ENCODE data around the gene MFAP2.

MFAP2 gene, protein sequence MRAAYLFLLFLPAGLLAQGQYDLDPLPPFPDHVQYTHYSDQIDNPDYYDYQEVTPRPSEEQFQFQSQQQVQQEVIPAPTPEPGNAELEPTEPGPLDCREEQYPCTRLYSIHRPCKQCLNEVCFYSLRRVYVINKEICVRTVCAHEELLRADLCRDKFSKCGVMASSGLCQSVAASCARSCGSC

GRCh38 chr1:16980473-16981268 lies at the start of gene MFAP2:
Gene MFAP2 (minus strand): TSS chr1:16980620. CDS start chr1:16978273, 2,347 bp downstream.
- Histone ChIP-seq H3K27me3 (ENCODE audit: insufficient read depth, low read length) (no peaks in the 10 kb centered on the region), H3K36me3 (ENCODE audit: insufficient read depth, low read length) (peaks cover 7% of the 10 kb centered on the region), H2AFZ (ENCODE audit: low read depth, low read length) (peak within 1 kb of the TSS; percentile 79), H3K4me3 (ENCODE audit: low read length) (peak within 1 kb of the TSS; percentile 83), H3K4me1 (ENCODE audit: insufficient read depth, low read length) (peaks cover 17% of the 10 kb centered on the region), H3K9me3 (ENCODE audit: low read length) (no peaks in the 10 kb centered on the region)

DNA sequence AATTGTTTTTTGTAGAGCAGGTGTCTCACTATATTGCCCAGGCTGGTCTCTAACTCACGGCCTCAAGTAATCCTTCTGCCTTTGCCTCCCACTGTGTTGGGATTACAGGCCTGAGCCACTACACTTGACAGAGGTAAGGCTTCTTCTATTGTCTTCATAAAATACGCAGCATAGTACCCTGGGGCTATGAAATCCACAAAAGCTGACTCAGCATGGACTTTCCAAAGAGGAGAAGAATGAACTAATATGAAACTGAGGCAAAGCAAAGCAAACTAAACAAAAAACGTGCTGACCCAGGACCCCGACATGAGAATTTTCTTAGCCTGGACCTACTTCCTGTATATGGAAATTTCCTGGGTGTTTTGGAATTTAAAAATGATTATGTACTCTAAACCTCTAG lies 49.8 kb upstream of the MFAP2 start:
- Histone ChIP-seq H3K4me1 (ENCODE audit: insufficient read depth, low read length) (no peaks in the 10 kb centered on the region), H3K36me3 (ENCODE audit: insufficient read depth, low read length) (peaks cover 62% of the 10 kb centered on the region), H3K27me3 (ENCODE audit: insufficient read depth, low read length) (no peaks in the 10 kb centered on the region), H3K9me3 (ENCODE audit: low read length) (no peaks in the 10 kb centered on the region), H3K4me3 (ENCODE audit: low read length) (no peak overlapping the region), H2AFZ (ENCODE audit: low read depth, low read length) (no peak overlapping the region)

DNA sequence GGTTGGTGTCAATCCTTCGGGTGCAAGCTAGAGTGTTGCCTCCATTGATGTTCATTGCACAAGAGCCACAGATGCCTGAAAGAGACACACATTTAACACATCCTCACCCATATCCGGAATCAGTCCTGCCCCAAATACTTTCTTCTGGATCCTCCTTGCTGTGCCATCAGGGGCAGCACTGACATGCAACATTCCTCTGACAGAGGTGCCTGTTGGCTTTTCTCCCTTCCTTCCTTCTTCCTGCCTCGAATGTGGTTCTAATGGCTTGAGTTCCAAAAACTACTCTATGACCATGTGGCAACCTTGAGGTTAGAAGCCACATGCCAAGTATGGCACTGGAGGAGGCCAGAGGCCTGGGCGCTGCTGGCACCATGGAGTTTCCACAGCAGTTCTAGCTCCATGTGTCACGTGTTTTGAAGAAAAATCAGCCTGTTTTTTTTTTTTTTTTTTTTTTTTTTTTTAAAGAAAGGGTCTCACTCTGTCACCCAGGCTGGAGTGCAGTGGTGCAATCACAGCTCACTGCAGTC lies 48.3 kb upstream of the MFAP2 start:
- Histone ChIP-seq H3K27me3 (ENCODE audit: insufficient read depth, low read length) (no peaks in the 10 kb centered on the region), H3K9me3 (ENCODE audit: low read length) (no peaks in the 10 kb centered on the region), H2AFZ (ENCODE audit: low read depth, low read length) (no peak overlapping the region), H3K4me1 (ENCODE audit: insufficient read depth, low read length) (no peaks in the 10 kb centered on the region), H3K4me3 (ENCODE audit: low read length) (no peak overlapping the region), H3K36me3 (ENCODE audit: insufficient read depth, low read length) (peaks cover 70% of the 10 kb centered on the region)

GRCh38 chr1:17027900-17028299 lies 47.5 kb upstream of the MFAP2 start:
- Histone ChIP-seq H3K36me3 (ENCODE audit: insufficient read depth, low read length) (peaks cover 71% of the 10 kb centered on the region), H3K9me3 (ENCODE audit: low read length) (no peaks in the 10 kb centered on the region)

GRCh38 chr1:17027403-17027802 lies 47.0 kb upstream of the MFAP2 start:
- Histone ChIP-seq H3K4me3 (ENCODE audit: low read length) (no peak overlapping the region), H3K27me3 (ENCODE audit: insufficient read depth, low read length) (no peaks in the 10 kb centered on the region), H3K9me3 (ENCODE audit: low read length) (no peaks in the 10 kb centered on the region), H3K36me3 (ENCODE audit: insufficient read depth, low read length) (peaks cover 71% of the 10 kb centered on the region), H2AFZ (ENCODE audit: low read depth, low read length) (no peak overlapping the region), H3K4me1 (ENCODE audit: insufficient read depth, low read length) (no peaks in the 10 kb centered on the region)

More at GRCh38 chr1:17027900-17028299, 47.5 kb upstream of the MFAP2 start:
- Histone ChIP-seq H2AFZ (ENCODE audit: low read depth, low read length) (no peak overlapping the region), H3K4me3 (ENCODE audit: low read length) (no peak overlapping the region), H3K4me1 (ENCODE audit: insufficient read depth, low read length) (no peaks in the 10 kb centered on the region), H3K27me3 (ENCODE audit: insufficient read depth, low read length) (no peaks in the 10 kb centered on the region)

DNA sequence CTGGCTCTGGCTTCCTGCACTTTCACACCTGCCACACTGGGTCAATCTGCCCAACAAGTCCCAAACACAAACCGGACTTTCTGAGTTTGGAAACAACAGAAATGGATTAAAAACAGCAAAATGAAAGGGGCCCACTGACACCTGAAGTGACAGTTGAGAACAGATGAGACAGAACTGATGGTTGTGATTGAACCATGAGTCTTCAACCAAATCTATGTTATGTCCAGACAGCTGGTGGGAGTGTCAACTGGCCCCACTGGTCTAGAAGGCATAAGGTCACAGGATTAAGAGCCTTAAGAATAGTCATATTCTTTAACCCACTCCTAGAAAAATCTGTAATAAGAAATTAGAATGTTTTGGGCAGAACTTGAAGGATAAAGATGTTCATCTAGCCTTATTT lies 44.3 kb upstream of the MFAP2 start:
- no peak overlapping the region for H2AFZ ChIP-seq (ENCODE audit: low read depth, low read length)
- no peaks in the 10 kb centered on the region for H3K9me3 ChIP-seq (ENCODE audit: low read length)
- no peaks in the 10 kb centered on the region for H3K27me3 ChIP-seq (ENCODE audit: insufficient read depth, low read length)
- peaks cover 84% of the 10 kb centered on the region for H3K36me3 ChIP-seq (ENCODE audit: insufficient read depth, low read length)
- no peaks in the 10 kb centered on the region for H3K4me1 ChIP-seq (ENCODE audit: insufficient read depth, low read length)
- H3K4me3 ChIP-seq (ENCODE audit: low read length) = no peak overlapping the region

DNA sequence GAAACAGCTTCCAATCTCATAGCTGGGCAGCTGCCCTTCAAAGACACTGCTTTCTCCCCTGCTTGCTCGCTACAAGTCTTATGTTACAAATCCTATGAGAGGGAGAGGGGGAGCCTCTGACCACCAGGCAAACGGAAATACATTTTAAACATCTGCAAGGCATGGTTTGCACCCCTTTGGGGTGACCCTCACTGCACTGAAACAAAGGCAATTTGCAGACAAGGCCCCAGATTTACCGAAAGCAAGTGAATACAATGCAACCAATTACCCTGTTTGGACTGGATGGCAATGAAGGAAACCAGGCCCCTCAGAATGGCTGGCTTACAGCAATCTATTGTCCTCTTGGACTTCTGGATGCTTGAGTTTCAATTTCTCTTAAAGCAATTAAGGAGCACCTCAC lies 43.2 kb upstream of the MFAP2 start:
- Histone ChIP-seq H3K4me1 (ENCODE audit: insufficient read depth, low read length) (no peaks in the 10 kb centered on the region), H3K4me3 (ENCODE audit: low read length) (no peak overlapping the region), H3K9me3 (ENCODE audit: low read length) (no peaks in the 10 kb centered on the region), H3K36me3 (ENCODE audit: insufficient read depth, low read length) (peaks cover 91% of the 10 kb centered on the region), H3K27me3 (ENCODE audit: insufficient read depth, low read length) (no peaks in the 10 kb centered on the region), H2AFZ (ENCODE audit: low read depth, low read length) (no peak overlapping the region)

- H2AFZ ChIP-seq (ENCODE audit: low read depth, low read length) = no peak overlapping the region
- no peak overlapping the region for H3K4me3 ChIP-seq (ENCODE audit: low read length)
- H3K27me3 ChIP-seq (ENCODE audit: insufficient read depth, low read length) = no peaks in the 10 kb centered on the region
- no peaks in the 10 kb centered on the region for H3K9me3 ChIP-seq (ENCODE audit: low read length)
- no peaks in the 10 kb centered on the region for H3K4me1 ChIP-seq (ENCODE audit: insufficient read depth, low read length)
- H3K36me3 ChIP-seq (ENCODE audit: insufficient read depth, low read length) = peaks cover 90% of the 10 kb centered on the region
These were observed 42.7 kb upstream of the MFAP2 start for GRCh38 chr1:17023102-17023501.

- no peak overlapping the region for H2AFZ ChIP-seq (ENCODE audit: low read depth, low read length)
- peaks cover 81% of the 10 kb centered on the region for H3K36me3 ChIP-seq (ENCODE audit: insufficient read depth, low read length)
- H3K27me3 ChIP-seq (ENCODE audit: insufficient read depth, low read length) = no peaks in the 10 kb centered on the region
- H3K9me3 ChIP-seq (ENCODE audit: low read length) = no peaks in the 10 kb centered on the region
- no peaks in the 10 kb centered on the region for H3K4me1 ChIP-seq (ENCODE audit: insufficient read depth, low read length)
- H3K4me3 ChIP-seq (ENCODE audit: low read length) = no peak overlapping the region
These were observed 41.5 kb upstream of the MFAP2 start for GRCh38 chr1:17021896-17022295.

DNA sequence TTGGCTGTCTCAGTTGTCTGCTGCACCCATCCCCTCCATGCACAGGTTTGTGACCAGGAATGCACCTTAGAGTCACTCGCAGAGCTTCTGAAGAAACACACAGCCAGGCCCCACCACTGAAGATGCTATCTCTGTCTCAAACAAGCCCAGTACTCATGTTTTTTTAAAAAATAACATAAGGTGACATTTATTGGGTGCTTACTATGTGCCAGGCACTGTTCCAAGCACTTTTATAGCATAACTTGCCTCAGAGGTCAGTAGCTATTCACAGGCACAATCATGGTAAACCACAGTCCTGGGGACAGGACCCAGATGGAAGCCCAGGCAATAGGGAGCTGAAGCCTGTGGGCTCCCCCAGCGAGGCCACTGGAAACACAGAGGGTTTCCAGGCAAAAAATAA lies 40.1 kb upstream of the MFAP2 start:
- Histone ChIP-seq H3K4me1 (ENCODE audit: insufficient read depth, low read length) (peaks cover 8% of the 10 kb centered on the region), H3K9me3 (ENCODE audit: low read length) (no peaks in the 10 kb centered on the region), H3K4me3 (ENCODE audit: low read length) (no peak overlapping the region), H3K27me3 (ENCODE audit: insufficient read depth, low read length) (no peaks in the 10 kb centered on the region), H2AFZ (ENCODE audit: low read depth, low read length) (no peak overlapping the region), H3K36me3 (ENCODE audit: insufficient read depth, low read length) (peaks cover 69% of the 10 kb centered on the region)

DNA sequence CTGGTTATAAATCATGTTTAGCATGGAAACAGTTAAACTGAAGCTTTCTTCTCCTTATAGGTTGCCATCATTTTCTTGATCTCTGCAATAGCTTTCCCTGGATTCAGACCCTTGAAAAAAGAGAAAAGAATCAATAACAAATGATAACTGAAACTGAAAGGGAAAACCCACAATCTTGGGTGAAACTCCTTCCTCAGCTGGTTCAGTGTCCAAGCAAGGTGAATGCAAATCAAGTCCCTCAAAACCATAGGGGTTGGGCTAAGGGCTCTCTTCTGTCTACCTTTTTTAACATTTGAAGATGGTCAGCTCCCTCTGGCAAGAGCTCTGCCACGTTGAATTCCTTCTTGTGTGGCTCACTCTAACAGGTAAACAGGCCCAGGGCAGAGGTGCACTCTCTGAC lies 38.4 kb upstream of the MFAP2 start:
- Histone ChIP-seq H3K36me3 (ENCODE audit: insufficient read depth, low read length) (peaks cover 57% of the 10 kb centered on the region), H3K4me3 (ENCODE audit: low read length) (no peak overlapping the region), H3K4me1 (ENCODE audit: insufficient read depth, low read length) (peaks cover 10% of the 10 kb centered on the region), H2AFZ (ENCODE audit: low read depth, low read length) (no peak overlapping the region), H3K9me3 (ENCODE audit: low read length) (no peaks in the 10 kb centered on the region), H3K27me3 (ENCODE audit: insufficient read depth, low read length) (no peaks in the 10 kb centered on the region)

DNA sequence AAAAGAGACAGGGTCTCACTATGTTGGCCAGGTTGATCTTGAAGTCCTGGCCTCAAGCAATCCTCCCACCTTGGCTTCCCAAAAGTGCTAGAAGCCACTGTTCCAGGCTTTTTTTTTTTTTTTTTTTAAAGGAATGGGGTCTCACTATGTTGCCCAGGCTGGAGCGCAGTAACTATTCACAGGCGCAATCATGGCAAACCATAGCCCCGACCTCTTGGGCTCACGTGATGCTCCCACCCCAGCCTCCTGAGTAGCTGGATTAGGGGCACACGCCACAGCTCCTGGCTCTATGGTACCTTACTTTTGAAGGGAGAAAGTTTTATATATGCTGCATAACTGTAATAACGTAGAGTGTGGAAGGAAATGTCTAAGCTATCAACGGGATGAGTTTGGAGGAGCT lies 37.0 kb upstream of the MFAP2 start:
- no peaks in the 10 kb centered on the region for H3K9me3 ChIP-seq (ENCODE audit: low read length)
- no peak overlapping the region for H2AFZ ChIP-seq (ENCODE audit: low read depth, low read length)

DNA sequence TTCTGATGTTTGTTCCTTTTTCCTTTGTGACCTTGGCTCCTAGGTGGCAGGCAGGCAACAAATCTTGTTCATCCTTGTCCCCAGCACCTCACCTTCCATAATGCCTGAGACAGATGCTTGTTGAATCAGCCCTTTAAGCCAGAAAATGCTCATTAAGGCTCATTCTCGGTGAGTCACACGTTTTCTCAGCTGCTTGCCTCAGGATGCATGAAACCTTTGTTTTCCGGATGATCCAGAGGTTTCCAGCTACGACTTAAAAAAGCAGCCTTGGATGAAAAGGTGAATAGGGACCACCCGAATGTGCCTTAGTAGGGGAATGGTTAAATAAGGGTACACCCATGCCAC lies 35.9 kb upstream of the MFAP2 start:
- Histone ChIP-seq H3K4me1 (ENCODE audit: insufficient read depth, low read length) (peaks cover 17% of the 10 kb centered on the region), H3K4me3 (ENCODE audit: low read length) (no peak overlapping the region), H2AFZ (ENCODE audit: low read depth, low read length) (no peak overlapping the region), H3K36me3 (ENCODE audit: insufficient read depth, low read length) (peaks cover 33% of the 10 kb centered on the region), H3K9me3 (ENCODE audit: low read length) (no peaks in the 10 kb centered on the region), H3K27me3 (ENCODE audit: insufficient read depth, low read length) (no peaks in the 10 kb centered on the region)

More for the DNA sequence above, 37.0 kb upstream of the MFAP2 start:
- H3K36me3 ChIP-seq (ENCODE audit: insufficient read depth, low read length) = peaks cover 44% of the 10 kb centered on the region
- H3K27me3 ChIP-seq (ENCODE audit: insufficient read depth, low read length) = no peaks in the 10 kb centered on the region
- peaks cover 13% of the 10 kb centered on the region for H3K4me1 ChIP-seq (ENCODE audit: insufficient read depth, low read length)
- no peak overlapping the region for H3K4me3 ChIP-seq (ENCODE audit: low read length)
